GM15510 (cell line): ENCODE data around the gene APOBEC3F.

Experiments used
- POLR2A ChIP-seq: IDR thresholded peaks from 3 replicates; pipeline ENCODE4 v1.6.1; 2011; ENCODE audit warnings: borderline replicate concordance; ENCODE audit not compliant: insufficient read length; ENCODE audit errors: extremely low read depth

The APOBEC3F gene

GRCh38 chr22:39081016-39081415 is 40.4 kb downstream of the APOBEC3F start:
- TF ChIP-seq POLR2A, result no peak

GRCh38 chr22:39081598-39081997 is 40.9 kb downstream of the APOBEC3F start:
- TF ChIP-seq POLR2A, result no peak

- TF ChIP-seq POLR2A, result no peak
These were observed 42.8 kb downstream of the APOBEC3F start for GRCh38 chr22:39083212-39084165.

GRCh38 chr22:39084666-39085065 is 44.0 kb downstream of the APOBEC3F start:
- TF ChIP-seq POLR2A, result no peak

GRCh38 chr22:39087098-39087497 is 46.4 kb downstream of the APOBEC3F start:
- TF ChIP-seq POLR2A, result no peak

GRCh38 chr22:39087881-39088684 is 47.4 kb downstream of the APOBEC3F start:
- no peak for TF ChIP-seq POLR2A

- no peak for TF ChIP-seq POLR2A
These were observed 48.0 kb downstream of the APOBEC3F start for GRCh38 chr22:39088685-39089032.

- no peak for TF ChIP-seq POLR2A
These were observed 49.3 kb downstream of the APOBEC3F start for GRCh38 chr22:39089928-39090327.

- TF ChIP-seq POLR2A, result no peak
These were observed 49.9 kb downstream of the APOBEC3F start for GRCh38 chr22:39090426-39091064.

GRCh38 chr22:39091126-39092081 is 50.7 kb downstream of the APOBEC3F start:
- no peak for TF ChIP-seq POLR2A

- TF ChIP-seq POLR2A, result no peak
These were observed 51.6 kb downstream of the APOBEC3F start for GRCh38 chr22:39092111-39092862.

GRCh38 chr22:39094717-39095389 is 54.2 kb downstream of the APOBEC3F start:
- no peak for TF ChIP-seq POLR2A

- TF ChIP-seq POLR2A, result no peak
These were observed 55.3 kb downstream of the APOBEC3F start for GRCh38 chr22:39095971-39096370.
